ENCODE data around the gene IPP.
"Not testable (repeated sequence)": the region's sequence is repeated elsewhere in the genome, so short reads cannot be mapped to it uniquely, and the experiment has no call there.

Gene IPP

DNA sequence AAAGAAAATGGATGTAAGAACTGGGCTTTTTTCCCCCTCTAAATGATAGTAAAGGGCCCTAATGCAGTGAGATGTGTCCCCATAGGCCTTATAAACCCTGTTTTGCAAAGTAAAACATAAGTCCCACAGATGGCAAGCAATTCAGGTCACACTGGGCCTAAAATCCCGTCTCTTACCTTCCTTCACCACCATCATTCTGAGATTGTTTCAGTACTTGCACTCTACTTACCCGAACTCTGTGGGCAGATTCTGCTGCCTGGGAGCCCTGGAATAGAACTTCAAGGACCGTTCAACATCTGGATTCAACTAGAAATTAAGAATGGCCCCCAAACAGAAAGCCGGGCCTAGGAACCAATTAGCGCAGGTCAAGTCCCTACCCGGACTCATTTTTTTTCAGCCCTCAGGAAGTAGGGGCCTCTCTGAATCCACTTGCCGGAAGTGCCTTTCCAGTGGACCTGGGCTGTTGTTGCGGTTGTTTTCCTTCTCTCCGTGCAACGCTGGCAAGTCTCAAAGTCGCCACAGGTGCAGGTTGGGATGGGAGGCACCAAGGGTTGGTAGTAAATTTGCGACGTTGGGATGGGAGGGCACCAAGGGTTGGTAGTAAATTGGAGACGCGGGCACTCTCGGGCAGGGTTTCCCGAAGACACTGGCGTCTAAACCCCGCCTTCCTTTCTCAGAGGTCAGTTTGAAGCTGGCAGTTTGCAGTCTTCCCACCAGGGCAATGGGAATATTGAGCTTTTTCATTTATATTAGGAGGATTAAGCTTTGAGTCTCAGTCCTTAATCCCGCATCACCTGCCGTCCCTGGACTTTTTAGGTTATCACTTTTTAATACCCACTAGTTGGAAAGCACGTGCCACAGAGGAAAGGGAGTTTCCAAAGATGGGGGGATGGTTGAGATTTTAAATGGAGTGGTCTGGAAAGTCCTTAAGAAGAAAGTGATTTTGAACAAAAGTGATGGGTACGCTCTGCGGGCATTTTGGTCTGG, 62.4 kb downstream of the IPP start, which contains the start of gene TMEM69:
TMEM69 (plus strand) TSS at position 428 of the 987 bp plus-strand sequence. CDS start 2,888 bp downstream, outside the sequence.
- peaks cover 5% of the 10 kb centered on the region for H3K36me3 ChIP-seq (ENCODE audit: control insufficient read depth, insufficient read depth, low read length)
- peaks cover 3% of the 10 kb centered on the region for H3K4me1 ChIP-seq (ENCODE audit: control insufficient read depth, insufficient read depth, low read length)
- H3K27ac ChIP-seq (ENCODE audit: low read depth, low read length) = peak within 1 kb of the TSS; percentile 95
- peak within 1 kb of the TSS; percentile 85 for H3K9ac ChIP-seq (ENCODE audit: low read length)
- peak within 1 kb of the TSS; percentile 97 for H3K4me3 ChIP-seq (ENCODE audit: low read length)
- no peaks in the 10 kb centered on the region for H3K27me3 ChIP-seq (ENCODE audit: control insufficient read depth, insufficient read depth, low read length)

DNA sequence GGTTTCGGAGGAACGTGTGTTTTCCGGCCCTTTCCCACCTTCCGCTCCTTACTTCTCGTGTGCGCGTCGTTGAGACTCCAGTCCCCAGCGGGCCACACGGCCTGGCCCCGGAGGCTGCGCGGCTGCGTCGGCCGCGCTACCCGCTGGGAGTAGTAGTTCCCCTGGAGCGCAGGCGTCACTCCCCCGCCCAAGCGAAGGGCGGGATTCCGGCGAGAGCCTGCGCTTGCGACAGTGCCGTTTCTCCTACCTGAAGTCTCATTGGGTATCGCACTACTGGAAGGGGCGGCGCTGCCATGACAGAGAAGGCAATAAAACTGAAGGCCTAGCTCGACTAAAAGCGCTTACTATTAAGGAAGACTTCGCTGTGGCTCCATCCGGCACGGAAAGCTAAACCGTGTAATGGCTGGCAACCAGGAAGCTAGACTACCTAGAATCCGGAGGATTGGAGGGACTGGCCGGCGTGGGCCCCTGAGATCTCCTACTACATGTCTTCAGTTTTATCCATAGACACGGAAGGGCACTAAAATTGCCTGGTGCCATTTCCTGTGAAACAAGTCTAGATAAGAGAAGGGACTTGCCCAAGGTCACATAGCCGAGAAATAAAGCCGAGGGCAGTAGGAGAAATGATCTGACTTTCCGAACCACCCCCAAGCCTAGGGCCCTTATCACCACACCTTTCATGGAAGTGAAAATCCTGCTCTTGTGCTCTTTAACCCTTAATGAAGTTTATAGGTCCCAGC, 63.3 kb downstream of the IPP start:
- peaks cover 3% of the 10 kb centered on the region for H3K4me1 ChIP-seq (ENCODE audit: control insufficient read depth, insufficient read depth, low read length)
- H3K27me3 ChIP-seq (ENCODE audit: control insufficient read depth, insufficient read depth, low read length) = no peaks in the 10 kb centered on the region
- peak overlapping the region; percentile 95 for H3K27ac ChIP-seq (ENCODE audit: low read depth, low read length)
- peaks cover 5% of the 10 kb centered on the region for H3K36me3 ChIP-seq (ENCODE audit: control insufficient read depth, insufficient read depth, low read length)
- peak overlapping the region; percentile 100 for H3K4me3 ChIP-seq (ENCODE audit: low read length)
- H3K9ac ChIP-seq (ENCODE audit: low read length) = peak overlapping the region; percentile 86

GRCh38 chr1:45686288-45687013, 64.0 kb downstream of the IPP start, which contains the start of gene GPBP1L1:
GPBP1L1 (minus strand) TSS chr1:45686533; CDS start chr1:45659087, 27,446 bp downstream.
- Histone ChIP-seq H3K4me1 (ENCODE audit: control insufficient read depth, insufficient read depth, low read length) (peaks cover 3% of the 10 kb centered on the region), H3K36me3 (ENCODE audit: control insufficient read depth, insufficient read depth, low read length) (peaks cover 3% of the 10 kb centered on the region), H3K4me3 (ENCODE audit: low read length) (peak within 1 kb of the TSS; percentile 100), H3K27ac (ENCODE audit: low read depth, low read length) (peak within 1 kb of the TSS; percentile 95), H3K27me3 (ENCODE audit: control insufficient read depth, insufficient read depth, low read length) (no peaks in the 10 kb centered on the region), H3K9ac (ENCODE audit: low read length) (peak within 1 kb of the TSS; percentile 100)

DNA sequence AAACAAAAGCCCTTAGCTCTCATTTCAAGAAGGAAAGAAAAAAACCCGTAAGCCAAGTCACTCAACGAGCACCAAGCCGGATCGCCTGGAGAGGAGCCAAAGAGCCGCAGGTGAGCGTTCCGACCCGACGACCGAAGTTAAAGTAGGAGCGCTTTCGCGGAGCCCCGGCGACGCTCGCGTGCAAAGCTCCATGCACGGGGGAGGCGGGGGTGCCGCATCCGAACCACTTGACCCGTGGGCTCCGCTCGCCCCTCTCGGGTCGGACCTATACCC, 64.5 kb downstream of the IPP start:
- peak overlapping the region; percentile 100 for H3K9ac ChIP-seq (ENCODE audit: low read length)
- peak overlapping the region; percentile 100 for H3K4me3 ChIP-seq (ENCODE audit: low read length)
- peaks cover 5% of the 10 kb centered on the region for H3K4me1 ChIP-seq (ENCODE audit: control insufficient read depth, insufficient read depth, low read length)
- H3K27ac ChIP-seq (ENCODE audit: low read depth, low read length) = peak overlapping the region; percentile 95
- no peaks in the 10 kb centered on the region for H3K27me3 ChIP-seq (ENCODE audit: control insufficient read depth, insufficient read depth, low read length)
- peaks cover 2% of the 10 kb centered on the region for H3K36me3 ChIP-seq (ENCODE audit: control insufficient read depth, insufficient read depth, low read length)

GRCh38 chr1:45685308-45686014, 65.0 kb downstream of the IPP start:
- peak overlapping the region; percentile 95 for H3K27ac ChIP-seq (ENCODE audit: low read depth, low read length)
- H3K4me1 ChIP-seq (ENCODE audit: control insufficient read depth, insufficient read depth, low read length) = peaks cover 5% of the 10 kb centered on the region
- peak overlapping the region; percentile 100 for H3K4me3 ChIP-seq (ENCODE audit: low read length)
- H3K36me3 ChIP-seq (ENCODE audit: control insufficient read depth, insufficient read depth, low read length) = no peaks in the 10 kb centered on the region
- H3K27me3 ChIP-seq (ENCODE audit: control insufficient read depth, insufficient read depth, low read length) = no peaks in the 10 kb centered on the region
- H3K9ac ChIP-seq (ENCODE audit: low read length) = peak overlapping the region; percentile 100

DNA sequence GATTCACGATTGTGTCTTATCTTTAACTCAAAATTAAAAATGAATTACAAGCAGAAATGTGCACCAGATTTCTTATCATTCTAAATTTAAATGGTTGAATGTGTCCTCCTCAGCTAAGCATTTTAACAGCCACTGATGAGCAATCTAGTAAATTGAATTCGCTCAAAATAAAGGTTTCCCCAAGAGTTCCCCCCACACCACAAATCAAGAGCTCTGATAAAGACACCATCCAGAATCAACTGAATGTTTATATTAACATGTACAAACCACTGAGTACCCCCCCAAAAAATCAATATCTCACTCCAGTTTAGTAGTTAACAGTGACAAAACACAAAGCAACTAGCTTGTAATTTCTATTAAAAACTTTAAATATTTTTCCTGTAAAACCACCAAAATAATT, 66.1 kb downstream of the IPP start:
- Histone ChIP-seq H3K36me3 (ENCODE audit: control insufficient read depth, insufficient read depth, low read length) (no peaks in the 10 kb centered on the region), H3K4me3 (ENCODE audit: low read length) (peak overlapping the region; percentile 26), H3K9ac (ENCODE audit: low read length) (no peak overlapping the region), H3K27me3 (ENCODE audit: control insufficient read depth, insufficient read depth, low read length) (no peaks in the 10 kb centered on the region), H3K27ac (ENCODE audit: low read depth, low read length) (no peak overlapping the region), H3K4me1 (ENCODE audit: control insufficient read depth, insufficient read depth, low read length) (peaks cover 6% of the 10 kb centered on the region)

DNA sequence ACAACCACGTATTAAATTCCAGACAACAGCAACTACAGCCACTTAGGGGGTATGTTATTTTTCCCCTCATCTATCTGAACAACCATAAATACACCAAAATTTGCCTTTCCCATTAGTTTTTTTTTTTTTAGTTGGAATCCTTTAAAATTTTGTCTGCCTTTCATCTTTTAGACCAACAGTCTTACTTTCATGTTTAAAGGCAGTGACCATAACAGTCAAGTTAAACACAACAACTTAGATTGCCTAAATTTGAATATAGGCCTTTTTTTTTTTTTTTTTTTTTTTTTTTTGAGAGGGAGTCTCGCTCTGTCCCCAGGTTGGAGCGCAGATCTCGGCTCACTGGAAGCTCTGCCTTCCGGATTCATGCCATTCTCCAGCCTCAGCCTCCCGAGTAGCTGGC, 67.5 kb downstream of the IPP start:
- Histone ChIP-seq H3K9ac (ENCODE audit: low read length) (no peak overlapping the region), H3K27ac (ENCODE audit: low read depth, low read length) (no peak overlapping the region), H3K36me3 (ENCODE audit: control insufficient read depth, insufficient read depth, low read length) (no peaks in the 10 kb centered on the region), H3K4me3 (ENCODE audit: low read length) (no peak overlapping the region), H3K27me3 (ENCODE audit: control insufficient read depth, insufficient read depth, low read length) (no peaks in the 10 kb centered on the region), H3K4me1 (ENCODE audit: control insufficient read depth, insufficient read depth, low read length) (peaks cover 8% of the 10 kb centered on the region)

- Histone ChIP-seq H3K9ac (ENCODE audit: low read length) (no peak overlapping the region), H3K4me1 (ENCODE audit: control insufficient read depth, insufficient read depth, low read length) (peaks cover 8% of the 10 kb centered on the region), H3K27ac (ENCODE audit: low read depth, low read length) (no peak overlapping the region), H3K27me3 (ENCODE audit: control insufficient read depth, insufficient read depth, low read length) (no peaks in the 10 kb centered on the region), H3K4me3 (ENCODE audit: low read length) (no peak overlapping the region), H3K36me3 (ENCODE audit: control insufficient read depth, insufficient read depth, low read length) (peaks cover 5% of the 10 kb centered on the region)
Observed at GRCh38 chr1:45679123-45679522, 71.3 kb downstream of the IPP start.

- Histone ChIP-seq H3K4me3 (ENCODE audit: low read length) (no peak overlapping the region), H3K27ac (ENCODE audit: low read depth, low read length) (no peak overlapping the region), H3K27me3 (ENCODE audit: control insufficient read depth, insufficient read depth, low read length) (no peaks in the 10 kb centered on the region), H3K4me1 (ENCODE audit: control insufficient read depth, insufficient read depth, low read length) (peaks cover 8% of the 10 kb centered on the region), H3K36me3 (ENCODE audit: control insufficient read depth, insufficient read depth, low read length) (peaks cover 5% of the 10 kb centered on the region), H3K9ac (ENCODE audit: low read length) (no peak overlapping the region)
Observed at GRCh38 chr1:45678489-45678888, 72.0 kb downstream of the IPP start.

DNA sequence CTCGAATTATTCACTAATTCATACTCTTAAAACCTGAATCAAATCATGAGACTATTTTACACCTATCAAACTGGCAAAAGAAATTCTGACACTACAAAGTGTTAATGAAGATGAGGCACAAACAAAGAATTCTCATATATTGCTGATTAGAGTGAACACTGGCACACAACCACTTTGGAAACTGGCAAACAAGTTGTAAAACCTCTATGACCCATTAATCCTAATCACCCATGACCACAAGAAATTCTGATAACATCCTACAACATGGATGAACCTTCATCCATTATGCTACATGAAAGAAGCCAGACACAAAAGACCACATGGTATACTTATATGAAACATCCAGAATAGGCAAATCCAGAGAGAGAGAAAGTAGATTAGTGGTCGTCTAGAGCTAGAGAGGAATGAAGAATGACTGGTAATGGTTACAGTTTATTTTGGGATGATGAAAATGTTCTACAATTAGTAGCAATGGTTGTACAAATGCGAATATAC, 72.7 kb downstream of the IPP start:
- Histone ChIP-seq H3K4me1 (ENCODE audit: control insufficient read depth, insufficient read depth, low read length) (peaks cover 8% of the 10 kb centered on the region), H3K27me3 (ENCODE audit: control insufficient read depth, insufficient read depth, low read length) (no peaks in the 10 kb centered on the region), H3K9ac (ENCODE audit: low read length) (no peak overlapping the region), H3K27ac (ENCODE audit: low read depth, low read length) (no peak overlapping the region), H3K36me3 (ENCODE audit: control insufficient read depth, insufficient read depth, low read length) (peaks cover 5% of the 10 kb centered on the region), H3K4me3 (ENCODE audit: low read length) (no peak overlapping the region)

DNA sequence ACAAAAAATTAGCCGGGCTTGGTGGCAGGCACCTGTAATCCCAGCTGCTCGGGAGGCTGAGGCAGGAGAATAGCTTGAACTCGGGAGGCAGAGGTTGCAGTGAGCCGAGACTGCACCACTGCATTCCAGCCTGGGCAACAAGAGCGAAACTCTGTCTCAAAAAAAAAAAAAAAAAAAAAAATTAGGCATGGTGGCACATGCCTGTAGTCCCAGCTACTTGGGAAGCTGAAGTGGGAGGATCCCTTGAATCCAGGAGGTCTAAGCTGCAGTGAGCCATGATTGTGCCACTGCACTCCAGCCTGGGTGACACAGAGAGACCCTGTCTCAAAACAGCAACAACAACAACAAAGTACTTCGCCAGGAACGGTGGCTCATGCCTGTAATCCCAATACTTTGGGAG, 73.9 kb downstream of the IPP start:
- H3K27me3 ChIP-seq (ENCODE audit: control insufficient read depth, insufficient read depth, low read length); H3K9ac ChIP-seq (ENCODE audit: low read length); H3K4me3 ChIP-seq (ENCODE audit: low read length); H3K27ac ChIP-seq (ENCODE audit: low read depth, low read length); H3K4me1 ChIP-seq (ENCODE audit: control insufficient read depth, insufficient read depth, low read length); H3K36me3 ChIP-seq (ENCODE audit: control insufficient read depth, insufficient read depth, low read length): not testable (repeated sequence)
